Medulla oblongata (tissue), 1 donor: ENCODE data around the gene BSG.
"Not testable (repeated sequence)": the region's sequence is repeated elsewhere in the genome, so short reads cannot be mapped to it uniquely, and the experiment has no call there.

Experiments
- DNase-seq: peaks from one replicate; pipeline ENCODE4 v3.0.0-alpha.2; 2015; ENCODE audit errors: extremely low spot score

BSG gene

GRCh38 chr19:588093-588740, 15.8 kb downstream of the BSG start:
- DNase-seq: peak; percentile 91

- DNase-seq: no peak
These were observed 16.6 kb downstream of the BSG start for GRCh38 chr19:588741-589692.

GRCh38 chr19:589693-590395, 17.4 kb downstream of the BSG start, which contains the start of gene HCN2:
HCN2 (plus strand) TSS chr19:589881; CDS start chr19:589946, 65 bp downstream.
- no peak for DNase-seq

- no peak for DNase-seq
These were observed 18.0 kb downstream of the BSG start for GRCh38 chr19:590396-590745.

GRCh38 chr19:590750-591098, 18.3 kb downstream of the BSG start:
- DNase-seq: no peak

- DNase-seq: peak; percentile 33
These were observed 18.9 kb downstream of the BSG start for GRCh38 chr19:591099-591958.

GRCh38 chr19:592101-592500, 19.7 kb downstream of the BSG start:
- no peak for DNase-seq

GRCh38 chr19:593055-593454, 20.7 kb downstream of the BSG start:
- DNase-seq: no peak

GRCh38 chr19:593505-593904, 21.1 kb downstream of the BSG start:
- DNase-seq: no peak

- no peak for DNase-seq
These were observed 22.0 kb downstream of the BSG start for GRCh38 chr19:594265-594870.

GRCh38 chr19:595326-596262, 23.2 kb downstream of the BSG start:
- no peak for DNase-seq

GRCh38 chr19:596263-596655, 23.9 kb downstream of the BSG start:
- DNase-seq: no peak

- no peak for DNase-seq
These were observed 25.3 kb downstream of the BSG start for GRCh38 chr19:597406-598315.

- no peak for DNase-seq
These were observed 28.9 kb downstream of the BSG start for GRCh38 chr19:601310-601709.

- no peak for DNase-seq
These were observed 29.4 kb downstream of the BSG start for GRCh38 chr19:601790-602189.

- no peak for DNase-seq
These were observed 30.2 kb downstream of the BSG start for GRCh38 chr19:602391-603301.

GRCh38 chr19:603302-603639, 30.9 kb downstream of the BSG start:
- not testable (repeated sequence) for DNase-seq

- not testable (repeated sequence) for DNase-seq
These were observed 31.4 kb downstream of the BSG start for GRCh38 chr19:603779-604178.
